ENCODE results near the gene SNF8. TPM values are rescaled to one million over a fixed set of nuclear protein-coding genes. Genes with fewer than 3 reads are reported as not detected.

The SNF8 gene
- total RNA-seq, 1 experiment from 2014 or later, result 371 TPM

DNA sequence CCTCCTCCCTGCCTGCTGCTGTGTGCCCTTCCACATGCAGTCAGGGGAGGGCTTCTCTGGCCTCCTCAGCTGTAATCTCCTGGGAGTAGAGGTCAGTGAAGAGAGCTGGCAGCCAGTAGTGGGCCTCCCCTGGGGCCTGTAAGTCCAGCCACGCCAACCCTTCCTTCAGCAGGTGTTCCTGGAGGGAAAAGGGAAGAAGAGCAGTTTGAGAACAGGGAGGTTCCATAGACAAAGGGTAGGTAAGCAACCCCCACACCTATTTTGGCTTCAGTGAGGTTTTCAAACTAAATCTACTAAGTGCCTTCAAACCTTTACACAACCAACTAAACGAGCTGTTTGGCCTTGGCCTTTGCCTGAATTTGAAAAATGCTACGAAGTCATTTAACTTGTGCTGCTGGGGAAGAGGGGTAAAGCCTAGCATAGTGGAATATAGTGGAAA, 14.2 kb downstream of the SNF8 start:
- intact Hi-C loops (cut with micrococcal nuclease; ENCODE audit: unreplicated experiment), result loop anchor here (5.0 kb wide), 1 partner anchor 102 kb away; no protein-coding TSS in a partner anchor
- peaks cover 53% of the 10 kb centered on the region for H3K36me3 ChIP-seq (ENCODE audit: control insufficient read depth, insufficient read depth, low read length)
- BruUV-seq (replicated peaks), result no TSS peak
- H3K27ac ChIP-seq (ENCODE audit: low read length), result peak overlapping the region; percentile 5; the same call in 1 of the 2 replicates
- DNase-seq (ENCODE audit: low read depth, low spot score) (no peak), ATAC-seq (peak; percentile 47)
- ChIA-PET POLR2A (no interaction called here), CTCF (interaction anchor here (0.5 to 2.2 kb wide), 3 partner anchors 46 to 337 kb away, joined by 3 to 12 read pairs (median 4); no protein-coding TSS in a partner anchor)
- TF ChIP-seq TCF7L2 (IDR thresholded peaks at IDR 0.05; ENCODE audit: low read depth, low read length) (no peak), POLR2AphosphoS5 (IDR thresholded peaks at IDR 0.05; ENCODE audit: low read depth, low read length) (peak; percentile 51; the same call in 1 of the 2 replicates)
- in situ Hi-C loops (cut with HindIII; ENCODE audit: low pct_unique_long_range_greater_than_20kb, low sequenced_read_pairs), result no loop called here
- H3K9me3 ChIP-seq (ENCODE audit: control insufficient read depth, insufficient read depth, low read depth, low read length), result no peaks in the 10 kb centered on the region
- H3K4me1 ChIP-seq (ENCODE audit: control insufficient read depth, insufficient read depth, low read length), result peaks cover 9% of the 10 kb centered on the region
- no peaks in the 10 kb centered on the region for H3K27me3 ChIP-seq (ENCODE audit: control insufficient read depth, insufficient read depth, low read length)
- H3K4me3 ChIP-seq (ENCODE audit: low read depth in 2 of 2, low read length in 2 of 2), result no peak overlapping the region

DNA sequence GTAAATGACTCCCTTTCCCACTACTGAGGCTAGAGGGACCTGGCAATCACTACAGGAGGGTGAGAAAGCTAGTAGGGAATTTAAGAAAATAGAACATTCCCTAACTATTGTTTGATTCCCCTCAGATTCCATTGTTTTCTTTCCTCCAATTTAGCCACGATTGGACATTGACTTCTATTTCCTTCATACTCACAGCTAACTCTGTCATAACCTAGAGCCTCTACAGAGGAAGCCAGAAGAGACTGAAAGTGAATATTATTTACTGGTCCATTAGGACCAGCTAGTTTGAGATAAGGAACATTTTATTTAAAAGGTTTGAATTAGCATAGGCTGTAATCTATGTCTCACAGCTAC, 14.9 kb downstream of the SNF8 start:
- H3K36me3 ChIP-seq (ENCODE audit: control insufficient read depth, insufficient read depth, low read length), result peaks cover 57% of the 10 kb centered on the region
- peaks cover 9% of the 10 kb centered on the region for H3K4me1 ChIP-seq (ENCODE audit: control insufficient read depth, insufficient read depth, low read length)
- ATAC-seq (peak; percentile 1), DNase-seq (ENCODE audit: low read depth, low spot score) (no peak)
- CTCF ChIA-PET, result interaction anchor here (1.0 to 2.2 kb wide), 2 partner anchors 45 to 103 kb away, joined by 4 to 12 read pairs; no protein-coding TSS in a partner anchor
- no peaks in the 10 kb centered on the region for H3K9me3 ChIP-seq (ENCODE audit: control insufficient read depth, insufficient read depth, low read depth, low read length)
- POLR2A ChIA-PET, result interaction anchor here (0.6 kb wide), 1 partner anchor 10 kb away, joined by 12 read pairs; no protein-coding TSS in a partner anchor
- H3K4me3 ChIP-seq (ENCODE audit: low read depth in 2 of 2, low read length in 2 of 2), result no peak overlapping the region
- H3K27me3 ChIP-seq (ENCODE audit: control insufficient read depth, insufficient read depth, low read length), result no peaks in the 10 kb centered on the region
- no TSS peak for BruUV-seq (replicated peaks)
- in situ Hi-C loops (cut with HindIII; ENCODE audit: low pct_unique_long_range_greater_than_20kb, low sequenced_read_pairs) (no loop called here), intact Hi-C loops (cut with micrococcal nuclease; ENCODE audit: unreplicated experiment) (loop anchor here (5.0 kb wide), 1 partner anchor 103 kb away; no protein-coding TSS in a partner anchor)
- TF ChIP-seq, protein P1, sequence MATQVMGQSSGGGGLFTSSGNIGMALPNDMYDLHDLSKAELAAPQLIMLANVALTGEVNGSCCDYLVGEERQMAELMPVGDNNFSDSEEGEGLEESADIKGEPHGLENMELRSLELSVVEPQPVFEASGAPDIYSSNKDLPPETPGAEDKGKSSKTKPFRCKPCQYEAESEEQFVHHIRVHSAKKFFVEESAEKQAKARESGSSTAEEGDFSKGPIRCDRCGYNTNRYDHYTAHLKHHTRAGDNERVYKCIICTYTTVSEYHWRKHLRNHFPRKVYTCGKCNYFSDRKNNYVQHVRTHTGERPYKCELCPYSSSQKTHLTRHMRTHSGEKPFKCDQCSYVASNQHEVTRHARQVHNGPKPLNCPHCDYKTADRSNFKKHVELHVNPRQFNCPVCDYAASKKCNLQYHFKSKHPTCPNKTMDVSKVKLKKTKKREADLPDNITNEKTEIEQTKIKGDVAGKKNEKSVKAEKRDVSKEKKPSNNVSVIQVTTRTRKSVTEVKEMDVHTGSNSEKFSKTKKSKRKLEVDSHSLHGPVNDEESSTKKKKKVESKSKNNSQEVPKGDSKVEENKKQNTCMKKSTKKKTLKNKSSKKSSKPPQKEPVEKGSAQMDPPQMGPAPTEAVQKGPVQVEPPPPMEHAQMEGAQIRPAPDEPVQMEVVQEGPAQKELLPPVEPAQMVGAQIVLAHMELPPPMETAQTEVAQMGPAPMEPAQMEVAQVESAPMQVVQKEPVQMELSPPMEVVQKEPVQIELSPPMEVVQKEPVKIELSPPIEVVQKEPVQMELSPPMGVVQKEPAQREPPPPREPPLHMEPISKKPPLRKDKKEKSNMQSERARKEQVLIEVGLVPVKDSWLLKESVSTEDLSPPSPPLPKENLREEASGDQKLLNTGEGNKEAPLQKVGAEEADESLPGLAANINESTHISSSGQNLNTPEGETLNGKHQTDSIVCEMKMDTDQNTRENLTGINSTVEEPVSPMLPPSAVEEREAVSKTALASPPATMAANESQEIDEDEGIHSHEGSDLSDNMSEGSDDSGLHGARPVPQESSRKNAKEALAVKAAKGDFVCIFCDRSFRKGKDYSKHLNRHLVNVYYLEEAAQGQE (IDR thresholded peaks at IDR 0.05; ENCODE audit: insufficient read depth in 1 of 2, low read depth in 2 of 2, low read length in 1 of 2), result 0 out of 4 replicates have a peak, but pooled peaks of 1 of the 2 experiments have one; percentile 37
- TF ChIP-seq SIN3A (IDR thresholded peaks at IDR 0.05; ENCODE audit: borderline replicate concordance, insufficient read depth, low read depth, low read length) (no peak), POLR2AphosphoS5 (IDR thresholded peaks at IDR 0.05; ENCODE audit: low read depth, low read length) (peak; percentile 39; the same call in 1 of the 2 replicates), TCF7L2 (IDR thresholded peaks at IDR 0.05; ENCODE audit: low read depth, low read length) (no peak)
- peak overlapping the region; percentile 18; the same call in 1 of the 2 replicates for H3K27ac ChIP-seq (ENCODE audit: low read length)

DNA sequence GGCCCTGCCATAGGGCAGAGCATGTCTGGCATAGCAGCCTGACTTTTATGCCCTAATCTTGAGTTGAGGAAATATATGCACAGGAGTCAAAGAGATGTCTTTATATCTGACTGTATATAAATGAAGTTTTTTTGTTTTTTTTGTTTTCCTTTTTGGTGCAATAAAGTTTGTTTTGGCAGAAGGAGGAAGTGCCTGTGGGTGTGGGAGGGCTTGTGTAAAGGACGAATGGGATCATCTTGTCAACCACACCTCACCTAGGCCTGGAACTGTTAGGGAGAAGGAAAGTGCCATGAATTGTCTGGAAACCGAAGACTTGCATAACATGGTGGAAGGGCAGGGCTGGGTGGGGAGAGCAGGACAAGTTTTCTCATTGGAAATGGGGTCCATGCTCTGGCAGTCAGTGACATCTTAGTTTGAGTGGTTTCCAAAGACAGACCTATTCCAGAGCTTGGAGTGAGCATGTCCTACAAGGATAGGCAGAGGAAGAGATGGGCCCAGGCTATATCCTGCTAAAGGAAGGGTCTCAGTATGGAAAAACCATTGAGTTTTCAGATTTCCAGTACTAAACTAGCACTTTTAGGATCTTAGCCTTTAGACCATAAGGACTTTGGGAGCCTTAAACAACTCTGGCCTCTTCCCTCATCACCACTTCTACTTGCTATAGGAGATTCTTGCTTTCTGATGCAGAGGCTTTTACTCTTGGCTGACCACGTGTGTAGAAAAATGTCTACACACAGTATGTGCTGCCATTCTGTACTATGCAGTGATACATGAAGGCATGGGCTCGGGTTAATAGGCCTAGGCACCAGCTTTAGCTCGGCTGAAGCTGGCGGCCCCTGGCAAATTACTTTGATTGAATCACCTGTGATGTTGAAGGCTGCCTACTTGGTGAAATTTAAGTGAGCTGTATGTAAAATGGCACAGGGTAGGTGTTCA, 15.5 kb downstream of the SNF8 start:
- DNase-seq (ENCODE audit: low read depth, low spot score) (no peak), ATAC-seq (peak; percentile 23)
- in situ Hi-C loops (cut with HindIII; ENCODE audit: low pct_unique_long_range_greater_than_20kb, low sequenced_read_pairs) (no loop called here), intact Hi-C loops (cut with micrococcal nuclease; ENCODE audit: unreplicated experiment) (no loop called here)
- Histone ChIP-seq H3K36me3 (ENCODE audit: control insufficient read depth, insufficient read depth, low read length) (peaks cover 57% of the 10 kb centered on the region), H3K4me3 (ENCODE audit: low read depth in 2 of 2, low read length in 2 of 2) (no peak overlapping the region), H3K27me3 (ENCODE audit: control insufficient read depth, insufficient read depth, low read length) (no peaks in the 10 kb centered on the region), H3K4me1 (ENCODE audit: control insufficient read depth, insufficient read depth, low read length) (peaks cover 9% of the 10 kb centered on the region), H3K27ac (ENCODE audit: low read length) (peak overlapping the region; percentile 18; the same call in 1 of the 2 replicates), H3K9me3 (ENCODE audit: control insufficient read depth, insufficient read depth, low read depth, low read length) (no peaks in the 10 kb centered on the region)
- peak; percentile 69; the same call in 1 of the 2 replicates for TF ChIP-seq POLR2AphosphoS5 (IDR thresholded peaks at IDR 0.05; ENCODE audit: low read depth, low read length)
- no peak for TF ChIP-seq CTCF (IDR thresholded peaks at IDR 0.05)
- no TSS peak for BruUV-seq (replicated peaks)
- ChIA-PET POLR2A (interaction anchor here (0.6 kb wide), 1 partner anchor 11 kb away, joined by 12 read pairs; no protein-coding TSS in a partner anchor), CTCF (interaction anchor here (2.2 kb wide), 1 partner anchor 103 kb away, joined by 12 read pairs; no protein-coding TSS in a partner anchor)
